PC-3 (cell line): ENCODE results near the gene CAMTA1. TPM values are rescaled to one million over a fixed set of nuclear protein-coding genes. Genes with fewer than 3 reads are reported as not detected.
"Not testable (repeated sequence)": the region's sequence is repeated elsewhere in the genome, so short reads cannot be mapped to it uniquely, and the experiment has no call there.

Source experiments
- ATAC-seq: fragments of 200-7000 bp; cut with Tn5 transposase; 2 replicates; pipeline ENCODE4 v1.9.1; 2020; ENCODE audit warnings: mild to moderate bottlenecking, moderate library complexity
- BruUV-seq: library from RNA; stranded (reverse); fragments of 400-500 nt; replicated peaks from 2 replicates; lab custom pipeline; 2021; lab: Mats Ljungman, UMichigan
- CTCF ChIA-PET: fragments of 300-600 bp; sonication (Branson Sonifier 250); formaldehyde crosslinking; loops from one replicate; lab custom pipeline; 2022; ENCODE audit warnings: antibody characterized with exemption; lab: Charles Lee
- POLR2A ChIA-PET: fragments of 300-600 bp; sonication (Branson Sonifier 250); formaldehyde crosslinking; loops from one replicate; lab custom pipeline; 2022; ENCODE audit warnings: antibody characterized with exemption; ENCODE audit not compliant: unreplicated experiment; lab: Charles Lee
- DNase-seq: peaks from one replicate; pipeline ENCODE4 v3.0.0-alpha.2; 2015
- H2AFZ ChIP-seq: fragments of 300-600 bp; sonication (generic); 2 replicates; pipeline ENCODE4 v1.6.0; 2016; ENCODE audit warnings: antibody characterized with exemption, low read length
- H3F3A ChIP-seq: fragments of 300-600 bp; sonication (generic); one replicate; pipeline ENCODE4 v1.6.0; 2017; ENCODE audit warnings: antibody characterized with exemption, low read length, control low read depth, mild to moderate bottlenecking; ENCODE audit not compliant: unreplicated experiment
- H3K27ac ChIP-seq: fragments of 300-600 bp; sonication (generic); 2 replicates; pipeline ENCODE4 v1.5.1; 2016; ENCODE audit warnings: mild to moderate bottlenecking, low read length
- H3K27me3 ChIP-seq: fragments of 300-600 bp; sonication (generic); 2 replicates; pipeline ENCODE4 v1.6.1; 2016; ENCODE audit warnings: low read length, mixed read lengths
- H3K36me3 ChIP-seq: fragments of 300-600 bp; sonication (generic); 2 replicates; pipeline ENCODE4 v1.6.1; 2016; ENCODE audit warnings: low read depth, mixed run types, low read length, mixed read lengths
- H3K4me1 ChIP-seq: fragments of 300-600 bp; sonication (generic); 2 replicates; pipeline ENCODE4 v1.5.1; 2016; ENCODE audit warnings: low read length; ENCODE audit not compliant: insufficient read depth
- H3K4me2 ChIP-seq: fragments of 300-600 bp; sonication (generic); 2 replicates; pipeline ENCODE4 v1.6.0; 2016; ENCODE audit warnings: low read length
- H3K4me3 ChIP-seq: fragments of 300-600 bp; sonication (generic); 2 replicates; pipeline ENCODE4 v1.5.1; 2016; ENCODE audit warnings: mild to moderate bottlenecking, low read length, mixed read lengths
- H3K79me2 ChIP-seq: fragments of 300-600 bp; sonication (generic); 2 replicates; pipeline ENCODE4 v1.6.1; 2017; ENCODE audit warnings: low read length, mixed read lengths
- H3K9ac ChIP-seq: fragments of 300-600 bp; sonication (generic); 2 replicates; pipeline ENCODE4 v1.6.0; 2016; ENCODE audit warnings: mild to moderate bottlenecking, low read length
- H3K9me2 ChIP-seq: fragments of 300-600 bp; sonication (generic); replicated peaks from 2 replicates; pipeline ENCODE4 v1.6.1; 2016; ENCODE audit warnings: mixed run types, low read length, mixed read lengths
- H3K9me3 ChIP-seq: fragments of 300-600 bp; sonication (generic); 2 replicates; pipeline ENCODE4 v1.6.1; 2016; ENCODE audit warnings: low read length, mixed read lengths
- H4K20me1 ChIP-seq: fragments of 300-600 bp; sonication (generic); 2 replicates; pipeline ENCODE4 v1.6.1; 2016; ENCODE audit warnings: low read length, mixed read lengths
- CTCF ChIP-seq: fragments of 300-600 bp; sonication (generic); conservative IDR thresholded peaks from 2 replicates; pipeline ENCODE4 v1.5.1; 2017; ENCODE audit warnings: antibody characterized with exemption, low read depth, mild to moderate bottlenecking, low read length
- EZH2 ChIP-seq: fragments of 300-600 bp; sonication (generic); IDR thresholded peaks from one replicate; pipeline ENCODE4 v1.6.1; 2017; ENCODE audit warnings: antibody characterized with exemption, mild to moderate bottlenecking, low read length; ENCODE audit not compliant: unreplicated experiment
- EZH2phosphoT487 ChIP-seq: fragments of 300-600 bp; sonication (generic); IDR thresholded peaks from 2 replicates; pipeline ENCODE4 v1.6.1; 2018; ENCODE audit warnings: mild to moderate bottlenecking, antibody characterized with exemption, low read length, borderline replicate concordance
- intact Hi-C: fragments of 100-400 bp; cut with micrococcal nuclease; formaldehyde crosslinking; loops from 2 replicates; pipeline ENCODE4 v1.9.0; 2023
- total RNA-seq: library from RNA; depleted of rRNA; stranded (reverse); fragments of >200 nt; gene quantifications from 2 replicates; pipeline ENCODE4 v1.2.3, GENCODE V29; 2014

CAMTA1 gene
- total RNA-seq, 1 experiment from 2014 or later, result 40.8 TPM

- DNase-seq, result no peak
- intact Hi-C loops, result no loop called here
- no peaks in the 10 kb centered on the region for H3K4me1 ChIP-seq
- H4K20me1 ChIP-seq, result no peaks in the 10 kb centered on the region
- H3K9me3 ChIP-seq, result no peaks in the 10 kb centered on the region
- H3K79me2 ChIP-seq, result no peaks in the 10 kb centered on the region
- H3K9me2 ChIP-seq, result no peaks in the 10 kb centered on the region
- H3K4me2 ChIP-seq, result no peak overlapping the region
- H3K27ac ChIP-seq, result no peak overlapping the region
- no peak for ATAC-seq
- H3F3A ChIP-seq, result no peaks in the 10 kb centered on the region
- no TSS peak for BruUV-seq
- ChIA-PET POLR2A (no interaction called here), CTCF (no interaction called here)
- H3K9ac ChIP-seq, result no peak overlapping the region
- H3K27me3 ChIP-seq, result peaks cover 50% of the 10 kb centered on the region
- no peak overlapping the region for H2AFZ ChIP-seq
- H3K36me3 ChIP-seq, result no peaks in the 10 kb centered on the region
- H3K4me3 ChIP-seq, result no peak overlapping the region
- TF ChIP-seq EZH2phosphoT487 (no peak), CTCF (no peak), EZH2 (no peak)
These were observed 809.6 kb downstream of the CAMTA1 start for GRCh38 chr1:7594714-7595295.

DNA sequence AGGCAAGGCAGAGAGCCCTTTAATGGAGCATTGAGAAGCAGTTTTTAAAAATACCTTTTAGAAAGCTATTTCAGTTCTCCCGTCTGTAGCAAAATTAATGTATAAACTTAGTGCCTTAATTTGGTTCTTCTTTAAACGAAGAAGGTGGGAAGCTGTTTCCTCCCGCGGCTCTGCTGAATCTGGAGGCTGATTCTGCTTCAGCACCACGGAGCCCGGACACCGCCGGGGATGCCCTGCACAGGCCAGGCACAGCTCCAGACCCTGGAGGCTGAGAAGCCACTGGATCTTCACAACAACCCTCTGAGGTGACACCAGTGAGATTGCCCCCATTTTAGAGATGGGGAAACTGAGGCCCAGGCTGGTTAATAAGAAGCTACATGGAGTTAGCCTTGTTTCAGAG is 810.1 kb downstream of the CAMTA1 start:
- Histone ChIP-seq H3K27me3 (peaks cover 45% of the 10 kb centered on the region), H4K20me1 (no peaks in the 10 kb centered on the region), H3K9me2 (no peaks in the 10 kb centered on the region), H3K4me2 (no peak overlapping the region), H2AFZ (no peak overlapping the region), H3K79me2 (no peaks in the 10 kb centered on the region), H3K4me3 (no peak overlapping the region), H3K9me3 (no peaks in the 10 kb centered on the region), H3K9ac (no peak overlapping the region), H3K4me1 (no peaks in the 10 kb centered on the region), H3K36me3 (no peaks in the 10 kb centered on the region), H3F3A (no peaks in the 10 kb centered on the region), H3K27ac (no peak overlapping the region)
- ChIA-PET CTCF (no interaction called here), POLR2A (no interaction called here)
- TF ChIP-seq CTCF, result no peak
- no peak for TF ChIP-seq EZH2
- no peak for TF ChIP-seq EZH2phosphoT487
- no peak for ATAC-seq
- intact Hi-C loops, result no loop called here
- no peak for DNase-seq
- no TSS peak for BruUV-seq

GRCh38 chr1:7596126-7596965 is 811.1 kb downstream of the CAMTA1 start:
- no peaks in the 10 kb centered on the region for H3K79me2 ChIP-seq
- intact Hi-C loops, result no loop called here
- TF ChIP-seq EZH2phosphoT487, result no peak
- ATAC-seq, result no peak
- BruUV-seq, result no TSS peak
- CTCF ChIA-PET, result no interaction called here
- H3K4me3 ChIP-seq, result no peak overlapping the region
- H2AFZ ChIP-seq, result no peak overlapping the region
- H3K9ac ChIP-seq, result no peak overlapping the region
- POLR2A ChIA-PET, result no interaction called here
- no peak for DNase-seq
- no peaks in the 10 kb centered on the region for H3K4me1 ChIP-seq
- no peak overlapping the region for H3K4me2 ChIP-seq
- no peaks in the 10 kb centered on the region for H3K9me3 ChIP-seq
- no peaks in the 10 kb centered on the region for H4K20me1 ChIP-seq
- no peaks in the 10 kb centered on the region for H3F3A ChIP-seq
- no peaks in the 10 kb centered on the region for H3K9me2 ChIP-seq
- peaks cover 35% of the 10 kb centered on the region for H3K27me3 ChIP-seq
- no peaks in the 10 kb centered on the region for H3K36me3 ChIP-seq
- H3K27ac ChIP-seq, result no peak overlapping the region

DNA sequence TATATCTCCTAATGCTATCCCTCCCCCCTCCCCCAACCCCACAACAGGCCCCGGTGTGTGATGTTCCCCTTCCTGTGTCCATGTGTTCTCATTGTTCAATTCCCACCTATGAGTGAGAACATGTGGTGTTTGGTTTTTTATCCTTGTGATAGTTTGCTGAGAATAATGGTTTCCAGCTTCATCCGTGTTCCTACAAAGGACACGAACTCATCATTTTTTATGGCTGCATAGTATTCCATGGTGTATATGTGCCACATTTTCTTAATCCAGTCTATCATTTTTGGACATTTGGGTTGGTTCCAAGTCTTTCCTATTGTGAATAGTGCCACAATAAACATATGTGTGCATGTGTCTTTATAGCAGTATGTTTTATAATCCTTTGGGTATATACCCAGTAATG is 812.8 kb downstream of the CAMTA1 start:
- H3K27ac ChIP-seq, H3K9me3 ChIP-seq, H3F3A ChIP-seq, H3K4me1 ChIP-seq, ATAC-seq, H2AFZ ChIP-seq, H4K20me1 ChIP-seq, DNase-seq, POLR2A ChIA-PET, H3K36me3 ChIP-seq, H3K4me2 ChIP-seq, H3K4me3 ChIP-seq, H3K79me2 ChIP-seq, H3K9ac ChIP-seq, BruUV-seq, H3K9me2 ChIP-seq, CTCF ChIA-PET, intact Hi-C loops: not testable (repeated sequence)
- H3K27me3 ChIP-seq, result peaks cover 22% of the 10 kb centered on the region

GRCh38 chr1:7604906-7605305 is 819.7 kb downstream of the CAMTA1 start:
- POLR2A ChIA-PET, H3K79me2 ChIP-seq, H4K20me1 ChIP-seq, H3K27ac ChIP-seq, H3K4me2 ChIP-seq, BruUV-seq, DNase-seq, intact Hi-C loops, CTCF ChIA-PET, H3K4me1 ChIP-seq, H3K36me3 ChIP-seq, H3F3A ChIP-seq, H3K9me3 ChIP-seq, H3K4me3 ChIP-seq, H3K9me2 ChIP-seq, ATAC-seq, H2AFZ ChIP-seq, H3K9ac ChIP-seq: not testable (repeated sequence)
- peaks cover 13% of the 10 kb centered on the region for H3K27me3 ChIP-seq
